NOMO-1 treated with DMSO at 0.1 percent for 48 hours (cell line): Measurements from ENCODE around the gene WDR89.
"Not testable (repeated sequence)": the region's sequence is repeated elsewhere in the genome, so short reads cannot be mapped to it uniquely, and the experiment has no call there.

Experiments used
- DNase-seq: peaks from one replicate; lab custom pipeline; 2025; ENCODE audit not compliant: unreplicated experiment; lab: John Stamatoyannopoulos, UW

The WDR89 gene

GRCh38 chr14:63598807-63599206 is 42.9 kb downstream of the WDR89 start:
- no peak for DNase-seq

- DNase-seq: no peak
Observed at GRCh38 chr14:63596998-63597658, 44.5 kb downstream of the WDR89 start.

- DNase-seq: no peak
Observed at GRCh38 chr14:63594455-63595372, 47.0 kb downstream of the WDR89 start.

GRCh38 chr14:63583046-63583445 is 58.6 kb downstream of the WDR89 start:
- not testable (repeated sequence) for DNase-seq

GRCh38 chr14:63581491-63581890 is 60.2 kb downstream of the WDR89 start:
- no peak for DNase-seq

- DNase-seq: no peak
Observed at GRCh38 chr14:63578300-63578699, 63.4 kb downstream of the WDR89 start.

- no peak for DNase-seq
Observed at GRCh38 chr14:63573581-63573980, 68.1 kb downstream of the WDR89 start.

- DNase-seq: no peak
Observed at GRCh38 chr14:63565448-63565847, 76.2 kb downstream of the WDR89 start.

GRCh38 chr14:63564318-63564717 is 77.4 kb downstream of the WDR89 start:
- DNase-seq: no peak

- DNase-seq: no peak
Observed at GRCh38 chr14:63563370-63564026, 78.2 kb downstream of the WDR89 start.

GRCh38 chr14:63562405-63562804 is 79.3 kb downstream of the WDR89 start:
- DNase-seq: no peak

- DNase-seq: no peak
Observed at GRCh38 chr14:63555572-63555971, 86.1 kb downstream of the WDR89 start.

- no peak for DNase-seq
Observed at GRCh38 chr14:63551332-63551731, 90.3 kb downstream of the WDR89 start.

GRCh38 chr14:63547798-63548335 is 93.8 kb downstream of the WDR89 start:
- no peak for DNase-seq
